ENCODE results near the gene MBD6.

- TF ChIP-seq CTCF (conservative IDR thresholded peaks at IDR 0.05; ENCODE audit: low read length): no peak
- no peak for TF ChIP-seq EZH2phosphoT487 (IDR thresholded peaks at IDR 0.05; ENCODE audit: borderline replicate concordance, low read depth, low read length)
These were observed 48.2 kb upstream of the MBD6 start for GRCh38 chr12:57474430-57474829.

Measured in OCI-LY7 (cell line).